Erythroblast (primary cell): ENCODE results near the gene EP400.

Source experiments
- GATA1 ChIP-seq: IDR thresholded peaks from 2 replicates; pipeline ENCODE4 v1.6.1; 2011; ENCODE audit warnings: low read depth, mild to moderate bottlenecking, control low read depth, low read length, moderate library complexity
- POLR2A ChIP-seq: IDR thresholded peaks from 2 replicates; pipeline ENCODE4 v1.6.1; 2011; ENCODE audit warnings: mild to moderate bottlenecking, low read length

DNA sequence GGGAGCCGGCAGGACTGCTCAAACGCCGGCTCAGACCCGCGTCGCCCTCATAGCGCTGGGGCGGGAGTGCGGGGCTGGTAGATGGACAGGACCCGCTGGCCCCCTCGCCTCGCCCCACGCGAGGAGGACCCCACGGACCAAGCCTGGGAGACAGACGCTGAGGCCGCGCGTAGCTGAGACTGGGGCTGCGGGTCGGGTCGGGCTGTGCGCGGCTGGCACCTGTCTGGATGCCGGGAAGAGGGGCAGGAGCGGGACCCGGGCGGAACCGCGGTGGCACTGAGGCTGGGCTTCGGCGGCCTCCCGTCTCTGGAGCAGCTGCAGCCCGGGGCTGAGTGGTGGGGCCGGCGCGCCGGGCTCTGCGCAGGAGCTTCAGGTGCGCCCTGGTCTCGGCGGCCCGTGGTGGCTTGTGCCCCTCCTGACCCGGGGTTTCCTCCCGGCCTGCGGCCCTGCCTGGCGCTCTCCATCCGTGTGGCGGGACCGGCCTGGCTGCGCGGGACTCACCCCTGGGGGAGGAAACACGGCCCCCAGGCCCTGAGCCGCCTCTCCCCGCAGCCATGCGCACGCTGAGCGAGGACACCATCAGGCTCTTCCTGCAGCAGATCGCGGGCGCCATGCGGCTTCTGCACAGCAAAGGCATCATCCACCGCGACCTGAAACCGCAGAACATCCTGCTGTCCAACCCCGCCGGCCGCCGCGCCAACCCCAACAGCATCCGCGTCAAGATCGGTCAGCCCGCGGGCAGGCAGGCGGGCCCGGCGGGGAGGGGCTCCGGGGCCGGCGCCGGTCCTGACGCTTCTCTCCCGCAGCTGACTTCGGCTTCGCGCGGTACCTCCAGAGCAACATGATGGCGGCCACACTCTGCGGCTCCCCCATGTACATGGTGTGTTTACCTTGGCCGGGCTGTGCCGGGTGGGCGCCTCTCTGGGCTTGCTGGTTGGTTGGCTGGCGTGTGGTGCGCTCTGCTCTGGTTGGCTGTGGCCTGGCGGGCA, 41.4 kb upstream of the EP400 start:
- TF ChIP-seq POLR2A (no peak), GATA1 (no peak)
